HepG2 (cell line): ENCODE data around the gene ATAD1. TPM values are rescaled to one million over a fixed set of nuclear protein-coding genes. Genes with fewer than 3 reads are reported as not detected.
A peak's percentile ranks its signal among the peaks of the same experiment; 100 is the strongest.

Experiments
- ATAC-seq: fragments of 200-7000 bp; cut with Tn5 transposase; 3 replicates; pipeline ENCODE4 v1.9.1; 2020; ENCODE audit warnings: mild to moderate bottlenecking, moderate library complexity
- BruUV-seq: library from RNA; stranded (reverse); fragments of 400-500 nt; replicated peaks from 2 replicates; lab custom pipeline; 2021; lab: Mats Ljungman, UMichigan
- CTCF ChIA-PET: fragments of 300-600 bp; formaldehyde crosslinking; extraction: SDS; loops from one replicate; lab custom pipeline; 2021; ENCODE audit warnings: low total read pairs, inconsistent platforms, low intra/inter-chr PET ratio; lab: Yijun Ruan, JAX
- POLR2A ChIA-PET: fragments of 350-600 bp; sonication (Branson Sonifier 250); formaldehyde crosslinking; loops from one replicate; lab custom pipeline; 2020; ENCODE audit warnings: antibody characterized with exemption, inconsistent platforms; lab: Yijun Ruan, JAX
- DNase-seq: peaks from one replicate; pipeline ENCODE4 v3.0.0-alpha.2; 2015; ENCODE audit warnings: low spot score
- FAIRE-seq: peaks from 3 replicates; lab custom pipeline; 2011; peaks lifted over from hg19 to GRCh38; lab: Jason Lieb, UNC
- H2AFZ ChIP-seq: one replicate; pipeline ENCODE4 v1.6.1; 2011; ENCODE audit warnings: low read length, inconsistent platforms
- H3K27ac ChIP-seq: fragments of 300-600 bp; 3 replicates; pipeline ENCODE4 v1.8.0; 2011; ENCODE audit warnings: mixed run types, mild to moderate bottlenecking, mixed read lengths, low read length, inconsistent platforms; ENCODE audit not compliant: insufficient read depth; ENCODE audit errors: extremely low read length
- H3K27me3 ChIP-seq, 2 experiments: fragments of 200-600 bp in 1 of 2; 2 replicates in 1 of 2; 3 replicates in 1 of 2; pipeline versions ENCODE4 v1.6.0 to v1.8.0; 2011; ENCODE audit warnings: low read length in 2 of 2, mild to moderate bottlenecking in 2 of 2, moderate library complexity in 2 of 2, inconsistent platforms in 1 of 2; ENCODE audit not compliant: insufficient read depth in 2 of 2, control insufficient read depth in 1 of 2
- H3K36me3 ChIP-seq, 2 experiments: fragments of 200-600 bp in 1 of 2; replicated peaks in 1 of 2; 2 replicates in 1 of 2; 3 replicates in 1 of 2; pipeline versions ENCODE4 v1.5.1 to v1.8.0; 2011; ENCODE audit warnings: low read length in 2 of 2, inconsistent platforms in 1 of 2; ENCODE audit not compliant: insufficient read depth in 2 of 2, control insufficient read depth in 1 of 2
- H3K4me1 ChIP-seq: 2 replicates; pipeline ENCODE4 v1.5.1; 2012; ENCODE audit warnings: low read length, inconsistent platforms; ENCODE audit not compliant: insufficient read depth
- H3K4me2 ChIP-seq: 2 replicates; pipeline ENCODE4 v1.6.0; 2011; ENCODE audit warnings: low read depth, low read length, inconsistent platforms
- H3K4me3 ChIP-seq, 3 experiments: fragments of 200-600 bp in 1 of 3; sonication (generic), shearing (Covaris generic) in 1 of 3; replicated peaks in 1 of 3; 2 replicates each; pipeline ENCODE4 v1.5.1; 2011 to 2016; ENCODE audit warnings: low read length in 3 of 3, inconsistent platforms in 2 of 3, low read depth in 2 of 3, mild to moderate bottlenecking in 2 of 3, control low read depth in 1 of 3, mixed read lengths in 1 of 3; ENCODE audit not compliant: insufficient read depth in 1 of 3
- H3K79me2 ChIP-seq: one replicate; pipeline ENCODE4 v1.6.1; 2011; ENCODE audit warnings: low read length, inconsistent platforms; ENCODE audit not compliant: insufficient read depth
- H3K9ac ChIP-seq: 2 replicates; pipeline ENCODE4 v1.6.0; 2011; ENCODE audit warnings: mild to moderate bottlenecking, low read depth, low read length, inconsistent platforms; ENCODE audit not compliant: insufficient read depth
- H3K9me3 ChIP-seq: 2 replicates; pipeline ENCODE4 v1.5.1; 2012; ENCODE audit warnings: mild to moderate bottlenecking, low read length
- H4K20me1 ChIP-seq: 2 replicates; pipeline ENCODE4 v1.6.0; 2011; ENCODE audit warnings: inconsistent platforms, mild to moderate bottlenecking, low read length, moderate library complexity; ENCODE audit not compliant: insufficient read depth
- BHLHE40 ChIP-seq: IDR thresholded peaks from 2 replicates; pipeline ENCODE4 v1.6.1; 2011; ENCODE audit warnings: low read length, improper control_type of control experiment
- CCDC6 ChIP-seq: sonication (generic); formaldehyde crosslinking; IDR thresholded peaks from 2 replicates; pipeline ENCODE4 v1.8.1; 2022; ENCODE audit warnings: mild to moderate bottlenecking, missing genetic modification reagents, moderate library complexity
- EHMT2 ChIP-seq: fragments of 200-600 bp; sonication (generic); IDR thresholded peaks from 2 replicates; pipeline ENCODE4 v1.7.0; 2017; ENCODE audit warnings: antibody characterized with exemption, low read depth, low read length, borderline replicate concordance
- FOSL2 ChIP-seq: sonication (generic); formaldehyde crosslinking; IDR thresholded peaks from 2 replicates; pipeline ENCODE4 v1.4.0; 2020; ENCODE audit warnings: missing genetic modification reagents
- REXO4 ChIP-seq: sonication (generic); formaldehyde crosslinking; IDR thresholded peaks from 2 replicates; pipeline ENCODE4 v1.8.0; 2022; ENCODE audit warnings: missing genetic modification reagents, mild to moderate bottlenecking, borderline replicate concordance
- RXRB ChIP-seq: IDR thresholded peaks from 2 replicates; pipeline ENCODE4 v1.6.1; 2016; ENCODE audit warnings: borderline replicate concordance, missing genetic modification reagents, missing compliant biosample characterization
- SALL1 ChIP-seq: sonication (generic); formaldehyde crosslinking; IDR thresholded peaks from 2 replicates; pipeline ENCODE4 v1.8.0; 2022; ENCODE audit warnings: mild to moderate bottlenecking, missing genetic modification reagents
- SIX1 ChIP-seq: sonication (generic); formaldehyde crosslinking; IDR thresholded peaks from 2 replicates; pipeline ENCODE4 v1.4.0; 2020; ENCODE audit warnings: missing genetic modification reagents, borderline replicate concordance
- THYN1 ChIP-seq: sonication (generic); formaldehyde crosslinking; IDR thresholded peaks from 2 replicates; pipeline ENCODE4 v1.8.1; 2023; ENCODE audit warnings: low read depth, mild to moderate bottlenecking, moderate library complexity, missing genetic modification reagents, borderline replicate concordance
- ZBTB38 ChIP-seq: sonication (generic); formaldehyde crosslinking; IDR thresholded peaks from 2 replicates; pipeline ENCODE4 v1.5.1; 2020; ENCODE audit warnings: mild to moderate bottlenecking, missing genetic modification reagents
- ZNF17 ChIP-seq: sonication (generic); formaldehyde crosslinking; IDR thresholded peaks from 2 replicates; pipeline ENCODE4 v1.5.0; 2020; ENCODE audit warnings: mild to moderate bottlenecking, missing genetic modification reagents
- ZNF33B ChIP-seq: sonication (generic); formaldehyde crosslinking; IDR thresholded peaks from 2 replicates; pipeline ENCODE4 v1.5.1; 2020; ENCODE audit warnings: mild to moderate bottlenecking, missing genetic modification reagents
- WGBS: methylation state at CpG from one replicate; pipeline ENCODE4 v1.1.6; 2017; ENCODE audit warnings: low lambda C conversion rate; 5-methylcytosine and 5-hydroxymethylcytosine counted together
- in situ Hi-C: cut with HindIII; loops from 2 replicates; pipeline ENCODE4 v1.10.0; 2017; ENCODE audit warnings: low pct_unique_long_range_greater_than_20kb; ENCODE audit not compliant: extremely low pct_ligation_motif_present
- intact Hi-C: fragments of 100-400 bp; cut with micrococcal nuclease; formaldehyde crosslinking; loops from one replicate; pipeline ENCODE4 v1.10.0; 2022; ENCODE audit not compliant: unreplicated experiment
- polyA plus RNA-seq, 8 experiments: library from polyadenylated mRNA; depleted of rRNA in 3 of 8; stranded (reverse) in 7 of 8; unstranded in 1 of 8; fragments of >200 nt; fragmentation: Illumina TruSeq in 4 of 8; extraction: Trizol in 4 of 8; gene quantifications; 2 replicates each; pipeline versions ENCODE4 v1.2.1 to v1.2.3, GENCODE V29; 2011 to 2016; ENCODE audit warnings: low read depth in 4 of 8, missing spikeins in 1 of 8, mixed read lengths in 1 of 8; ENCODE audit not compliant: insufficient read depth in 1 of 8
- total RNA-seq, 5 experiments: library from RNA; depleted of rRNA; stranded (reverse); fragments of >200 nt; fragmentation: Illumina TruSeq; extraction: Trizol; gene quantifications; 2 replicates each; pipeline ENCODE4 v1.2.3, GENCODE V29; 2016; ENCODE audit warnings: low read depth in 1 of 5
- TF ChIP-seq, protein P1 (sequence below): sonication (generic); formaldehyde crosslinking; IDR thresholded peaks from 2 replicates; pipeline ENCODE4 v1.5.0; 2020; ENCODE audit warnings: mild to moderate bottlenecking, missing genetic modification reagents
- TF ChIP-seq, protein P2 (sequence below): IDR thresholded peaks from 2 replicates; pipeline ENCODE4 v1.6.1; 2016; ENCODE audit warnings: low read depth, control low read depth
- TF ChIP-seq, protein P3 (sequence below): IDR thresholded peaks from 2 replicates; pipeline ENCODE4 v1.4.0; 2020; ENCODE audit warnings: mild to moderate bottlenecking, missing genetic modification reagents

ATAD1 gene
- total and polyA plus RNA-seq, 2 of the 13 experiments (the other 11 are each of a cell fraction or from before 2014, with no cell fraction given): 14.9 to 28.2 TPM

DNA sequence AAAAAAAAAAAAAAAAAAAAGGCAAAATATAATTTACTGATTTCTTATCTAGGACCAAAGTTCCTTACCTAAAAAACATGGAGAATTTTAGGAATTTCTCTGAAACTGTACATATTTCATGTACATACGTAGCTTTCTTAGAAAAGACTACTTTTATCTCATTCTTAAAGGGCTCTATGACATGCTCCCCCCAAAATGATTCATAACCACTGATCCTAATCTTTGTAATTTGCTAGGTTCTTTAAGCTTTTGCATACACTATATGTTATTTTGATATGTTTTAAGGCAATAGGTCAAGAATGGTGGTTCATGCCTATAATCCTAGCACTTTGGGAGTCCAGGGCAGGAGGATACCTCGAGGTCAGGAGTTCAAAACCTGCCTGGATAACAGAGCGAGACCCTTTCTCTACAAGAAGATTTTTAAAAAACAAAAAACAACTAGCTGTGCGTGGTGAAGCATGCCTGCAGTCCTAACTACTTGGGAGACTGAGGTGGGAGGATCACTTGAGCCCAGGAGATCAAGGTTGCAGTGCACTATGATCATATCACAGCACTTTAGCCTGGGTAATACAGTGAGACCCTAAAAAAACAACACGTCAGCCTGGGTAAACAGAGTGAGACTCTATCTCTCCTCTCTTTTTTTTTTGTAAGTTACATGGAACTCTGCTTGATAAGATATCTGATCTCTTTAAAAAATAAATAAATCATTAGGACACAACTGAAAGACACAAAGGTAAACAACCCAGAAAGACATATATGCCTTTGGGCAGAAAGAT, 54.8 kb downstream of the ATAD1 start:
- CTCF ChIA-PET: no interaction called here
- Histone ChIP-seq H4K20me1 (no peaks in the 10 kb centered on the region), H3K4me1 (peaks cover 24% of the 10 kb centered on the region), H3K36me3 (peaks cover 4 to 20% of the 10 kb centered on the region in 2 experiments; a peak in 3 of 5 replicates), H3K4me3 (no peak overlapping the region), H2AFZ (no peak overlapping the region), H3K9me3 (no peaks in the 10 kb centered on the region), H3K9ac (no peak overlapping the region), H3K79me2 (no peaks in the 10 kb centered on the region), H3K27me3 (no peaks in the 10 kb centered on the region), H3K4me2 (no peak overlapping the region; the same call in 1 of the 2 replicates), H3K27ac (peak overlapping the region; percentile 33)
- DNase-seq (peak; percentile 29), ATAC-seq (peak; percentile 39; the same call in 1 of the 3 replicates), FAIRE-seq (peak; percentile 4)
- in situ Hi-C loops: no loop called here
- POLR2A ChIA-PET: no interaction called here
- intact Hi-C loops: no loop called here
- WGBS: 69% methylated on average over 5 of the region's 5 CpGs
- BruUV-seq: no TSS peak
- no peak; the same call in 1 of the 2 replicates for TF ChIP-seq SIX1 (CRISPR knock-in tag)
- no peak for TF ChIP-seq RXRB (CRISPR knock-in tag)
- peak; percentile 41; the same call in 1 of the 2 replicates for TF ChIP-seq SALL1
- TF ChIP-seq THYN1 (CRISPR knock-in tag): no peak
- no peak for TF ChIP-seq BHLHE40
- TF ChIP-seq, protein P1, sequence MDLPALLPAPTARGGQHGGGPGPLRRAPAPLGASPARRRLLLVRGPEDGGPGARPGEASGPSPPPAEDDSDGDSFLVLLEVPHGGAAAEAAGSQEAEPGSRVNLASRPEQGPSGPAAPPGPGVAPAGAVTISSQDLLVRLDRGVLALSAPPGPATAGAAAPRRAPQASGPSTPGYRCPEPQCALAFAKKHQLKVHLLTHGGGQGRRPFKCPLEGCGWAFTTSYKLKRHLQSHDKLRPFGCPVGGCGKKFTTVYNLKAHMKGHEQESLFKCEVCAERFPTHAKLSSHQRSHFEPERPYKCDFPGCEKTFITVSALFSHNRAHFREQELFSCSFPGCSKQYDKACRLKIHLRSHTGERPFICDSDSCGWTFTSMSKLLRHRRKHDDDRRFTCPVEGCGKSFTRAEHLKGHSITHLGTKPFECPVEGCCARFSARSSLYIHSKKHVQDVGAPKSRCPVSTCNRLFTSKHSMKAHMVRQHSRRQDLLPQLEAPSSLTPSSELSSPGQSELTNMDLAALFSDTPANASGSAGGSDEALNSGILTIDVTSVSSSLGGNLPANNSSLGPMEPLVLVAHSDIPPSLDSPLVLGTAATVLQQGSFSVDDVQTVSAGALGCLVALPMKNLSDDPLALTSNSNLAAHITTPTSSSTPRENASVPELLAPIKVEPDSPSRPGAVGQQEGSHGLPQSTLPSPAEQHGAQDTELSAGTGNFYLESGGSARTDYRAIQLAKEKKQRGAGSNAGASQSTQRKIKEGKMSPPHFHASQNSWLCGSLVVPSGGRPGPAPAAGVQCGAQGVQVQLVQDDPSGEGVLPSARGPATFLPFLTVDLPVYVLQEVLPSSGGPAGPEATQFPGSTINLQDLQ (CRISPR knock-in tag): no peak
- TF ChIP-seq ZNF33B (CRISPR knock-in tag): no peak
- no peak for TF ChIP-seq EHMT2
- TF ChIP-seq, protein P2, sequence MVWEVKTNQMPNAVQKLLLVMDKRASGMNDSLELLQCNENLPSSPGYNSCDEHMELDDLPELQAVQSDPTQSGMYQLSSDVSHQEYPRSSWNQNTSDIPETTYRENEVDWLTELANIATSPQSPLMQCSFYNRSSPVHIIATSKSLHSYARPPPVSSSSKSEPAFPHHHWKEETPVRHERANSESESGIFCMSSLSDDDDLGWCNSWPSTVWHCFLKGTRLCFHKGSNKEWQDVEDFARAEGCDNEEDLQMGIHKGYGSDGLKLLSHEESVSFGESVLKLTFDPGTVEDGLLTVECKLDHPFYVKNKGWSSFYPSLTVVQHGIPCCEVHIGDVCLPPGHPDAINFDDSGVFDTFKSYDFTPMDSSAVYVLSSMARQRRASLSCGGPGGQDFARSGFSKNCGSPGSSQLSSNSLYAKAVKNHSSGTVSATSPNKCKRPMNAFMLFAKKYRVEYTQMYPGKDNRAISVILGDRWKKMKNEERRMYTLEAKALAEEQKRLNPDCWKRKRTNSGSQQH (CRISPR knock-in tag): no peak
- TF ChIP-seq REXO4 (CRISPR knock-in tag): no peak
- TF ChIP-seq, protein P3, sequence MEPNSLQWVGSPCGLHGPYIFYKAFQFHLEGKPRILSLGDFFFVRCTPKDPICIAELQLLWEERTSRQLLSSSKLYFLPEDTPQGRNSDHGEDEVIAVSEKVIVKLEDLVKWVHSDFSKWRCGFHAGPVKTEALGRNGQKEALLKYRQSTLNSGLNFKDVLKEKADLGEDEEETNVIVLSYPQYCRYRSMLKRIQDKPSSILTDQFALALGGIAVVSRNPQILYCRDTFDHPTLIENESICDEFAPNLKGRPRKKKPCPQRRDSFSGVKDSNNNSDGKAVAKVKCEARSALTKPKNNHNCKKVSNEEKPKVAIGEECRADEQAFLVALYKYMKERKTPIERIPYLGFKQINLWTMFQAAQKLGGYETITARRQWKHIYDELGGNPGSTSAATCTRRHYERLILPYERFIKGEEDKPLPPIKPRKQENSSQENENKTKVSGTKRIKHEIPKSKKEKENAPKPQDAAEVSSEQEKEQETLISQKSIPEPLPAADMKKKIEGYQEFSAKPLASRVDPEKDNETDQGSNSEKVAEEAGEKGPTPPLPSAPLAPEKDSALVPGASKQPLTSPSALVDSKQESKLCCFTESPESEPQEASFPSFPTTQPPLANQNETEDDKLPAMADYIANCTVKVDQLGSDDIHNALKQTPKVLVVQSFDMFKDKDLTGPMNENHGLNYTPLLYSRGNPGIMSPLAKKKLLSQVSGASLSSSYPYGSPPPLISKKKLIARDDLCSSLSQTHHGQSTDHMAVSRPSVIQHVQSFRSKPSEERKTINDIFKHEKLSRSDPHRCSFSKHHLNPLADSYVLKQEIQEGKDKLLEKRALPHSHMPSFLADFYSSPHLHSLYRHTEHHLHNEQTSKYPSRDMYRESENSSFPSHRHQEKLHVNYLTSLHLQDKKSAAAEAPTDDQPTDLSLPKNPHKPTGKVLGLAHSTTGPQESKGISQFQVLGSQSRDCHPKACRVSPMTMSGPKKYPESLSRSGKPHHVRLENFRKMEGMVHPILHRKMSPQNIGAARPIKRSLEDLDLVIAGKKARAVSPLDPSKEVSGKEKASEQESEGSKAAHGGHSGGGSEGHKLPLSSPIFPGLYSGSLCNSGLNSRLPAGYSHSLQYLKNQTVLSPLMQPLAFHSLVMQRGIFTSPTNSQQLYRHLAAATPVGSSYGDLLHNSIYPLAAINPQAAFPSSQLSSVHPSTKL (CRISPR knock-in tag): peak; percentile 52; the same call in 1 of the 2 replicates
- TF ChIP-seq ZNF17 (CRISPR knock-in tag): no peak
- TF ChIP-seq FOSL2 (CRISPR knock-in tag): peak; percentile 37; the same call in 1 of the 2 replicates
- TF ChIP-seq ZBTB38 (CRISPR knock-in tag): no peak
- TF ChIP-seq CCDC6 (CRISPR knock-in tag): no peak
